ENCODE results near the gene MEIOSIN.

The MEIOSIN gene

GRCh38 chr19:45800070-45800553, 66.9 kb downstream of the MEIOSIN start:
- TF ChIP-seq CTCF (IDR thresholded peaks at IDR 0.05; ENCODE audit: low read depth, low read length), result no peak
- H3K4me3 ChIP-seq (ENCODE audit: low read depth, low read length), result no peak overlapping the region

- H3K4me3 ChIP-seq (ENCODE audit: low read depth, low read length), result no peak overlapping the region
- TF ChIP-seq CTCF (IDR thresholded peaks at IDR 0.05; ENCODE audit: low read depth, low read length), result no peak
These were observed 68.5 kb downstream of the MEIOSIN start for GRCh38 chr19:45801603-45802175.

GRCh38 chr19:45804140-45804958, 71.1 kb downstream of the MEIOSIN start:
- no peak for TF ChIP-seq CTCF (IDR thresholded peaks at IDR 0.05; ENCODE audit: low read depth, low read length)
- H3K4me3 ChIP-seq (ENCODE audit: low read depth, low read length), result no peak overlapping the region

- TF ChIP-seq CTCF (IDR thresholded peaks at IDR 0.05; ENCODE audit: low read depth, low read length), result no peak
- no peak overlapping the region for H3K4me3 ChIP-seq (ENCODE audit: low read depth, low read length)
These were observed 71.7 kb downstream of the MEIOSIN start for GRCh38 chr19:45804959-45805230.

GRCh38 chr19:45805719-45806118, 72.5 kb downstream of the MEIOSIN start:
- no peak for TF ChIP-seq CTCF (IDR thresholded peaks at IDR 0.05; ENCODE audit: low read depth, low read length)
- no peak overlapping the region for H3K4me3 ChIP-seq (ENCODE audit: low read depth, low read length)

- no peak overlapping the region for H3K4me3 ChIP-seq (ENCODE audit: low read depth, low read length)
- no peak for TF ChIP-seq CTCF (IDR thresholded peaks at IDR 0.05; ENCODE audit: low read depth, low read length)
These were observed 76.5 kb downstream of the MEIOSIN start for GRCh38 chr19:45809643-45810159.

GRCh38 chr19:45812297-45812696, 79.1 kb downstream of the MEIOSIN start:
- TF ChIP-seq CTCF (IDR thresholded peaks at IDR 0.05; ENCODE audit: low read depth, low read length), result no peak
- no peak overlapping the region for H3K4me3 ChIP-seq (ENCODE audit: low read depth, low read length)

Measured in WI38 (cell line).